ENCODE results near the gene VTI1A.
"Not testable (repeated sequence)": the region's sequence is repeated elsewhere in the genome, so short reads cannot be mapped to it uniquely, and the experiment has no call there.

VTI1A gene

DNA sequence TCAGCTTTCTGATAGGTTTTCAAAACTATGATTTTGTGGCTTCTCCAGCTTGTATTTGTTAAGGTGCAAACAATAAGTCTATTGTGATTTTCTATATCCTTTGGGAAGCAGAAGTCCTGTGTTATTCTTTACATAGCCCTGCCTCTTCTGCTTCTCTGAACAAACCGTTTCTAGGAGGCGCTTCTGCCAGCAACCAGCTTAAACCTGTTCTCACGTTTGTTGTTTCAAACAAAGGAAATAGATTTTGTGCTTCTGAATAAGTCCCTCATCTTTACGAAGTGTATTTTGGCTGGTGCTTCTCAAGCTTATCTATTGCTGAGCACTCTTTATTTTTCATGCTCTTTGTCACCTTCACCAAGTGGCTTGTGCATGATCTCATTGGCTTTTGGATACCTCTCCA is 61.0 kb downstream of the VTI1A start:
- DNase-seq, result no peak

DNA sequence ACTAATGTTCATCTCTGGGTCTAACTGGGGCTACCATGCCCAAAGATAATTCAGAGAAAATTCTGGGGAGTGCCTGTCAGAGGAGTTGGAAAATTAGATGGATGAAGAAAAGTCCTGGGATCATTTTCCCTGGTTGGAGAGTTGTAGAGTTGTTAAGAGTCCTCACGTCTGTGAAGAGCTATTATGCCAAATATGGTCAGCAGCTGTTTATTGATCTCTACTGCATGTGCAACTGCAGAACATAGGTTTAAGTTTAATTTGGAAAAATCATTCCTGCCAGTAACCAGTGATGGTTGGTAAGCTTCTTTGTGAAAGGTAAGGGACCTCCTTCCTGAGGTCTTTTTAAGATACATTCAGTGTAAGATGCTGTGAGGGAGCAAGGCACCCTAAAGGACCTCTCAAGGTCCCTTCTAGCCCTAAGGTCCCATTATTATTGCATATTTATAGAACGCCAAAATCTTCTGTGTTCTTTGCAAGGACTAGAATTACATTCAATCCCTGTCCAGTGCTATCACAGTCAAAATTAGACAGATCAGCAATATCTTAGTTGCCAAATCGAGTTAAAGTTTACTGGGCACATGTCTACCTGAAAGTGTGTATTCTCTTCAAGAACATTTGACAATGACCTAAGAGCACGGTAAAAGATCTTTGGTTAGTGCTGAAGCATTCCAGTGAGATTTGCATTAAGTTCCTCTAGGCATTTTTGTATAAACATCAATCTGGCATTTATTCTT is 62.7 kb downstream of the VTI1A start:
- no peak for DNase-seq

DNA sequence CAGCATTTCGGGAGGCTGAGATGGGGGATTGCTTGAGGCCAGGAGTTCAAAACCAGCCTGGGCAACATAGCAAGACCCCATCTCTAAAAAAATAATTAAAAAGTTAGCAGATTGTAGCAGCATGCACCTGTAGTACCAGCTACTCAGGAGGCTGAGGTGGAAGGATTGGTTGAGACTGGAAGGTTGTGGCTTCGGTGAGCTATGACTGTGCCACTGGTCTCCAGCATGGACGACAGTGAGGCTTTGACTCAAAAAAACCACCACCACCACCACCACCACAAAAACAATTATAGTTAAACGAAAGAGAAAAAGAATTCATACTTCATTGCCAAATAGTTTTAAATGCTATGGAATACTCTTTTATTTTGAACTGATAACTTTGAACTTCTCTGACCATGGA is 63.4 kb downstream of the VTI1A start:
- no peak for DNase-seq

DNA sequence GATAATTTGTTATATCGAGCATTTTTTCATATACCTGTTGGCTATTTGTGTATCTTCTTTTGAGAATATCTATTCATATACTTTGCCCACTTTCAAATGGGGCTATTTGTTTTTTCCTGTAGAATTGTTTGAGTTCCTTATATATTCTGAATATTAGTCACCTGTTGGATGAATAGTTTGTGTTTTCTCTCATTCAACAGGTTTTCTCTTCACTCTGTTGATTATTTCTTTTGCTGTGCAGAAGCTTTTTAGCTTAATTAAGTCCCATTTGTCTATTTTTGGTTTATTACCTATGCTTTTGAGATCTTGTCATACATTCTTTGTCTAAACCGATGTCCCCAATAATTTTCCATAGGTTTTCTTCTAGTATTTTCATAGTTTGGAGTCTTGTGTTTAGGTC is 65.3 kb downstream of the VTI1A start:
- DNase-seq, result no peak

DNA sequence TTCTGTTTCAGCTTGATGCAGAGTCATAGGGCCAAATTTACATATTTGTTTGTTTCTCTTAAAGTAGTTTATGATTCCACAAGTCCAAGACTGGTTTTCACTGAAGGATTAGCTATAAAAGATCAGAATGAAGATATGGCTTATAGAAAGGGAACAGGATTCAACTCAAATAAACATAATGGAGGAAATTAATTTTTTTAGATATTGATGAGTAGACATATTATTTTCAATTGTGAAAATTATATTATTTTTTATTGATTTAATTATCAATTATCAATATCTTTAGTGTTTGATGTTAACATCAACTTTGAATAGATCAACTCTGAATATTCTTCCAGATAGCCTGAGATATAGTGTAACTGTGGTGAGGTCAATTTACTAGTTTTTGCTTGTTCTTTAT is 68.1 kb downstream of the VTI1A start:
- DNase-seq, result no peak

DNA sequence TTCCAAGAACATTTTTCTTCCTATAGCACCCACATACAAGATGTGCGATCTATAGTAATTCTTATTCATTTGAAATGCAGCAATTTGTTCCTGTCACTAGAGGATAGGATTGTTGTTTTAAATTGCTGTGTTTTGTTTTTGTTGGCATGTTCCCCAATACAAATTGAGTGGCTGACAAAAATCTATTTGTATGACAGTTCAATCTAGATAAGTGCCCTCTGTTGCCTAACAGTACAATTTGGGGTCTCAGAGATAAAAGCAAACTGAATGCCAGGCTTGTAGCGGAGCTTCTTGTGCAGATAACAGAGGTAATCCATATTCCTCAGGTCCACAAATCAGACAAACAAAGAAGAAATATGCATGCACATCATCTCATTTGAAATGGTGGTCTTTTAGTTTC is 68.8 kb downstream of the VTI1A start:
- no peak for DNase-seq

DNA sequence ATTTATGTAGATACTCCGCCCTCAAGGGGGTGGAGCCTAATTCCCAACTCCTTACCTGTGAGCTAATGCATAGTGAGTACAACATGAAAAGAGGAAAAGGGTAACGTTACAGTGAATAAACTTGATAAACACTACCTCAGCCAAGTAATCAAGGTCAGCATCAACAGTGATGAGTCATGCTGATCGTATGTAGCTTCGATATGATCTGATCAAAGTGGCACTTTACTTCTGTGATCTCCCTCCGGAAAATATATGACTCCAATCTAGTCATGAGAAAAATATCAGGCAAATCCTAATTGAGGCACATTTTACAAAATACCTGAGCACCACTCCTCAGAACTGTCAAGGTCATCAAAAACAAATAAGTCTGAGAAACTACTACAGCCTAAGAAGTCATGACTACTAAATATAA is 70.4 kb downstream of the VTI1A start:
- no peak for DNase-seq

DNA sequence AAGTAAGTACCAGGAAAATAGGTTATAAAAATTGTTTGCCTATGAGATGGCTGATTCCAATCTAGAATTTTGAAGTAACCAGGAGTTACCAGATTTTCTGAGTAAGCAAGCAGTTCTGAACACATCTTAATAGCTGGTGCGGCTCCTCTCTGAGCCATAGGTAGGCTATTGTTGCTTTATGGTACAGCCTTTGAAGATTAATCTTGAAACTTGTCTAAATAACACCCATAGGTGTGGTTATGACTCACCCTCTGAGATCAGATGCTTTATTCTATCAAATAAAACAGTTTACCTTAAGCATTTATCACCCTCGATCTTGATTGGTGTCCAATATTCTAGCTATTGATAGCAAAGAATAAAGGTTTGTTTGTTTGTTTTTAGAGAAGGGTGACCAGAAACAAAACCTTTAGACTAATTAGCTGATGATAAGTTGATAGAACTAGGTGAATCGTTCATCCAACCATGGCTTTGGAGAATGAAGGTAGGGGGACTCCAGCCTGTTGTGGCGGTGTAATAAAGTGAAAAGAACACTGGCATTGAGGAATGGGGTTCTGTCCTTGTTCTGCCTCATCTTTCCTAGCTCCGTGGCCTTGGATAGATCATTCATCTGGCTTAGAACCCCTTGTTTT is 72.2 kb downstream of the VTI1A start:
- no peak for DNase-seq

DNA sequence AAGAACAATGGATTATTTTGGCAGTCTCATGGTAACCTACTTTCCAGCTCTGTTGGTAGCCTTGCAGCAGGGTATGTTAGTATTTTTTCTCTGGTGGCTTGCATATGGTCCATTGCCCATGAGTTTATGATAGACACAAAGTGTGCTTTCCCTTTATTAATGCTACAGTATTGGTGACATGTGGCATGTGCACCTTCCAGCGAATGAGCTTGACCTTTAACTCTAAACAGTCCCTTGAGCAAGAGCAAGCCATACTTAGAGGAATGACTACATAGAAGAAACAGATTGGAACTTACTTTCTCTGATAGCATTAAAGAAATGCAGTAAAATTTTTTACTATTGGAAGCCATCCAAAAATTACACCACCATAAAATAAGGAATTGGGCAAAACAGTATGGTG is 73.9 kb downstream of the VTI1A start:
- DNase-seq, result no peak

DNA sequence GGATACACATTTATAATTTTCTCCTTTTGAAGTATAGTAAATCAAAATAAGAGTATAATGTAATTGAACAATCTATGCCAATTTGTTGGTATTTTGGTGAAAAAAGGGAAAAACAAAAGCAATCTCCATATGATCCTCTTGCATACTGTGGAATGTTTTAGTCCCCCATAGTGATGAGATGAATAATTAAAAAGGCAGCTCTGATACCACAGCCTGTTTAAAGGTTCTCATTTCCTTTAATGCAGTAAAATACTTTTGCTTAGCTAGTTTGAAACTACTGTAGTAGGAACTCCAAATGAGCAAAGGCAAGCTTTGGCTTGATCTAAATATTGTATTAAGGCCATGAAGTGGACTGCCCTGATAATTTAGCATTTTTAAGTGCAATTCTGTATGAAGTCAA is 77.6 kb downstream of the VTI1A start:
- DNase-seq, result no peak

DNA sequence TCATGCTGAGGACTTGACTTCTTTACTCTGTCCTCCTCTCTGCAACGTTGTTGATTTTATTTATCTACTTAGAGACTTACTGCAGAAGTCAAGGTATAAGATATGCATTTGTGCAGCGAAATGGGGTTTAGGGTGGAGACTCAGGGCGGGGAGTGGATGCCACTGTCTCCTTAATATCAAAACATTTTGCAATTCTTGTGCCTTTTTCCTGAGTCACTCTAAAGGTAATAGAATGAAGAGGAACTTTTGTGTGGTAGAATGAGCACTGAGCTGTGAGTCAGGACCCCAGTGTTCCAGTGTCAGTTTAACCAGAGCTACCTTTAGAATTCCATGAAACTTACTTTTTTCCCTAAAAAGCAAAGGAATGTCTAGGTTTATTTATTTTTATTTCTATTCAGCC is 78.2 kb downstream of the VTI1A start:
- DNase-seq, result no peak

DNA sequence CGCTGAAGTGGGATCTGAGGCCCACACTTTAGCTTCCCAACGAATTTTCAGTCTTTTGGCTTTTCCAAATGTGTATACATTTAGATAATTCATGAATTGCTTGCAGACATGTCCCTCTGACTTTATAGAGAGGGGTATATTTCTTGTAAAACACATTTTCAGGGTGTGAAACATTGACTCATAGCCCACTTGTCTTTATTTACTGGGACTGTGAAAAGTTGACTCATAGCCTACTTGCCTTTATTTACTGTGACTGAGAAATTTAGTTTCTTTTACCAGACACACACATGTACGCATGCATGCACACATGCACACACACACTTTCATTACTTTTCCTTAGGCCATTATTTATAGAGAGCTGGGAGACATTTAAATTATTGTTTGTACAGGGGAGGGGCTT is 79.1 kb downstream of the VTI1A start:
- DNase-seq, result no peak

DNA sequence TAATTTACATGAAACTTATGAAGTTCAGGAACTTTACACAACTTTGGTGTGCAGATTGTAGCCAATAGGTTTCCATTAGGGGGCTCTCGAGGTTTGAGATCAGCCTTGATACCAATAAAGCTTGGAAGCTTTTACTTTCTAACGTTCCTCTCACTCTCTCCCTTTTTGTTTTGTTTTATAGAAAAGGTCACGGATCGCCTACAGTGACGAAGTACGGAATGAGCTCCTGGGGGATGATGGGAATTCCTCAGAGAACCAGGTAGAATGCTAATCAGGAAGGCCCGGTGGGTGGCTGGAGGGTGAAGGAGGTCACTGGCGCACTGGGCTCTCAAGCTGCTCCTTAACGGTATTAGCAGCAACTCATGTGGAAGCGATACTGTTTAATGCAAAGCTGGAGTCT is 79.9 kb downstream of the VTI1A start:
- DNase-seq, result no peak

DNA sequence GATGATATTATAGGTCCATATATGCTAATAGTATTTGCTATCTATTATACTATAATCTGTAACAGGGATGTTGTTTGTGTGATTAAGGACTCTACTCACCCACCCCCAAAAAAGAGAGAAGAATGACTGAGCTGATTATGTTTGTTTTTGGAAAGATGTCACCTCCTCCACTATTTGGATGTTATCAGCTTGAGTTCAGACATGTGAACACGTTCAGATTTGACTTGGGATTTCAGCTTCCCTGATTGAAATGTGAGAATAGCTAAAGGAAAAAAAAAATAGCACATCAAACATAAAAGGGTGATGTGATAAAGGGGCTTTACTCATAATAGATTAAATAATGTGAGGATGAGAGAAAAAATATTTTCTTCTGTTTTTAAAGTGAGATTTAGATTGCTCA is 81.2 kb downstream of the VTI1A start:
- peak; percentile 14 for DNase-seq

DNA sequence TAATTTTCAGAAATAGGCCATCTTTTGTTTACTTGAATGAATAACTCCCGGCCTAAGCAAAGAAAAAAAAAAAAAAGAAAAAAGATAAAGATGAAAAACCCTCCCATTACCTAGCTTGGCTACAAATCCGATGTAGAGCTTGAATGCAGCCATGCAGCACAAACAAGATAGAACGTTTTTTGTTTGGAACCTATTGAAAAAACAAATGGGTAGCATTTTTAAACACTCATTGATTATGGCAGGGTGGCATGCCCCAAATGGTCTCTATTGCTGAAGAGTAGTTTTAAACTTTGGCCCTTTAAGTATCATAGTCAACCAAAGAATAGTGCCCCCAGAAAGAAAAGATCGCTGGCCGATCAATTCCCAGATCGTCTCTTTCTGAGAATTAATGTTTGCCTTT is 84.4 kb downstream of the VTI1A start:
- DNase-seq, result no peak

DNA sequence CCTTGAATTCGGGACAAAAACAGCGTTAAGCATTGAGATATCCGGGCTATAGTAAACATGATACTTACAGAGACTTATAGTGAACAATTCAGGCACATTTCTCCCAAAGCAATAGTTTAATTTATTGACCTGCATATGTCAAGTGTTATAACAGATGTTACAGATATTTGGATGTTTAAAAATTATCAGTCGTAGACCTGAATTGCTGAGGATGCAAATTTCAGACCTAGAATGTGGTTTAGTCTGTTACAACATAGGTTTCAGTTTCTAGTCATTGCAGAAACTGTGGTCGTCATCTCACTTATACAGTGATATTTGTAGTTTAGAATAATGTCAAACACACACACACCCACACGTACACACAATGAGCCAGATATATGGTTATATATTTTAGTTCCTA is 85.2 kb downstream of the VTI1A start:
- peak; percentile 31 for DNase-seq

DNA sequence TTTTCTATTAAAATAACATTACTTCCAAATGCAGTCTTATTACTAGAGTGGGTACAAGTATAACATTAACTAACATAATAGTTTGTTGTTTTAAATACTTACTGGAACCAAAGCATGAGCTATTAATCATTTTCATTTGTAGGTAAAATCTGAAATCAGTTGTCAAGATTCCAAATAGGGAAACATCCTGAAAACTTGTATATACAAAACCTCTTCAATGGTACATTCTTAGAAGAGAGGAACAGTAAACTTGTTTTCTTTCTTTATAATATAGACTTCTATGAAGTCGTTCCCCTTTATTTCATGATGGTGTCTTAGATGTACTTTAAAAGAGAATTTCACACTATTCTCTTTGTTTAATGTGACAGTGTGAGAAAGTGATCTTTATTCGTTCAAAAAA is 85.9 kb downstream of the VTI1A start:
- DNase-seq, result no peak

DNA sequence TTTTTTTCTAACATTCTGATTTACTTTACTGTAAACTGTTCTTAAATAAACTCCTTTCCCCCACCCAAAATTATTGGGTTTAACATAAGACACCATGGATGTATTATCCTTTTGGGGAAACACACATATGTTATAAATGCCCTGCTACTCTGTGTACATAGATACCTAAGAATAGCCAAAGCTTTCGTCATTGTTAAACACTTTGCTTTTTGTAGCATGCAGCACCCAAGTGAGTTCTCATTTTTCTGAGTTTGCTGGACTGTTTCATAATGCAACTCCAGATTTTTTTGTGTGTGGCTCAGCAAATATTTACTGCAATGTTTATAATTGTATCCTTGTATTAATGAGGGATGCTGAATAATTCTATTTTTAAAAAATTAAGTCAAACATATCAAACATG is 86.9 kb downstream of the VTI1A start:
- no peak for DNase-seq

DNA sequence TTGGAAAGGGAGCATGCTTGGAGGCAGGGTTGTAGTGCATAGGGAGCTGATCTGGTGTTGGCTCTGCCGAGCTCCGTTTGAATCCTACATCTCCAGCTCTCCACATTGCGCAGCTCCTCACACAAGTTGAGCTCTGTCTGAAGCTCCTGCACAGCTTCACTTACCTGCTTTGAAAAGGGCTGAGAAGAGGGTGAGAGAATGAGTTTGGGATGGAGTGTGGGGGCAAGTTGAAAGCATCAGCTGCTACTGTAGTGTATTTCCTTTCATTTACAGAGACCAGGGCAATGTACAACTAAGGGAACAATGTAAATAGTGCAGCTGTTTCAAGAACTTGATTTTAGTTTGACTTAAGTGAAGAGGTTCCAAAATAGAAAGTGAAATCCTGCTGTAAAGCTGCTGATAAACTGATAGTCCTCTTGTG is 88.5 kb downstream of the VTI1A start:
- peak; percentile 27 for DNase-seq

DNA sequence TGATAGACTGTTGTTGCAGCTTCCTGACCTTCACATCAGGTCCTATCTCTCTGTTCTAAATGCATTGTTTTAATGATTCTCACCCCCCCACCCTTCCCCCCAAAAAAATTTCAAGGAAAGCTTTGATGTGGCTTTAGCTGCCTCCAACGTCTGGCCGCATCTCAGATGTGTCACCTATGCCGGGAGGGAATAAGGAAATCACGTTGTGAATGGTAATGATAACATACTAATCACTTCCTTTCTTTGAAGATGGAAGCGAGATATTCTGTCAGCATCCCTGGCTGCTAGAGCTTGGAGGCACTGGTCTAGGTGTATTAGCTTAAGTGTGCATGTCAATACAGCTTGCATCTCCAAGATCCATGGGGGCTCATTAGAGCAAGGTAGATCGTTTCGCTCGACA is 89.6 kb downstream of the VTI1A start:
- DNase-seq, result no peak

DNA sequence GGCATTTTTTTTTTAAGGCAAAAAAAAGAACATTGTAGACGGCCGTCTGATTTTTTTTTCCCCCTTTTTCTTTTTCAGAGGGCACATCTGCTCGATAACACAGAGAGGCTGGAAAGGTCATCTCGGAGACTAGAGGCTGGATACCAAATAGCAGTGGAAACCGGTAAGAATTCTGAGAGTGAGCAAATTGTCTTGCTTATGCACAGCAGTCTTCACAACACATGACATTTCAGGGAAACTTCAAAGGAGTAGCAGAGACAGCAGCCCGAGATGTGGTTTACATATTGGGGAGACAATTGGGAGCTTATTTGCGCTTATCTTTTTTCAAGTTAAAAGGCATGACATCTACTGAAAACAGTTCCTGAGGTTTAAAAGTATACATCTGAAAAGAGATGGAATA is 91.2 kb downstream of the VTI1A start:
- no peak for DNase-seq

DNA sequence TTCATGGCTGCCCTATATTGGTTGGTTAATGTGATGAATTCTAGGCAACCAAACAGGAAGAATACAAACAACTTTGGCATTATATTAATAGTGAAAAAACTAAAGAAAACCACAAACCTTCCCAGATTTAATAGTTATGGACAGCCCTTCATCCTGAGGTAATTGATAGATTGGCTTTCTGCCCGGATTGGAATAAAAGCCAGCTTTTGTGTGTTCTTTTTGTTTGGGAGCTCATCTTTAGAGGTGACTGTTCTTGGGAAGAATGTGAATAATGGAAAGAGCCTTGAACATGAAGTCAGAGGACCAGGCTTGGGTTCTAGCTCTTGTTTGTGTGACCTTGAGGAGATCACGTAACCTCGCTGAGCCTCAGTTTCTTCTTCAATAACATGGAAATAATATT is 92.3 kb downstream of the VTI1A start:
- no peak for DNase-seq

DNA sequence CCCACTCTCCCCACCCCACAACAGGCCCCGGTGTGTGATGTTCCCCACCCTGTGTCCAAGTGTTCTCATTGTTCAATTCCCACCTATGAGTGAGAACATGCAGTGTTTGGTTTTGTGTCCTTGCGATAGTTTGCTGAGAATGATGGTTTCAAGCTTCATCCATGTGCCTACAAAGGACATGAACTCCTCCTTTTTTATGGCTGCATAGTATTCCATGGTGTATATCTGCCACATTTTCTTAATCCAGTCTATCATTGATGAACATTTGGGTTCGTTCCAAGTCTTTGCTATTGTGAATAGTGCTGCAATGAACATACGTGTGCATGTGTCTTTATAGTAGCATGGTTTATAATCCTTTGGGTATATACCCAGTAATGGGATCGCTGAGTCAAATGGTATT is 95.8 kb downstream of the VTI1A start:
- not testable (repeated sequence) for DNase-seq

DNA sequence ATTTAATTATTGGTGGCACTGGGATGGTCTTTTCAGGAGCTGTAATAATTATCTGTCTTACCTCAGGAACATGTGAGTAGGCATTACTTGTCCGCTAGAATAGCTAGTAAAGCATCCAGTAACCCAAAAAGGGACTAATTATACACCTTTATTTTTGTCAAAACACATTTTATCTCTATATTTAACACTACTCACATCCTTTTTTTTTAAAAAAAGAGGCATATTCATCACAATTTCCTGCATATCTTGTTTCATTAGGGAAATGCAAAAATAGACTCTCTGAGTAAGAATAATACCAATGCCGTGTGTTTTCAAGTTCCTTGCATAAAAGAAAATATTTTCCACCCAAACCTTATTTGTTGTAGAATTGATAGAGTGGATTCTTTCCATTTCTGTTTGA is 99.5 kb downstream of the VTI1A start:
- no peak for DNase-seq

All from OCI-M1 (cell line).